Skeletal muscle tissue (tissue), 4 donors: ENCODE results near the gene PARP3. TPM values are rescaled to one million over a fixed set of nuclear protein-coding genes. Genes with fewer than 3 reads are reported as not detected.

Source experiments
- H3K27ac ChIP-seq: one replicate; pipeline ENCODE4 v1.7.0; 2013; ENCODE audit warnings: mild to moderate bottlenecking, low read depth, low read length, inconsistent platforms
- H3K27me3 ChIP-seq, 3 donors: one replicate each; pipeline ENCODE4 v1.7.0; 2013; ENCODE audit warnings: low read length in 3 of 3; ENCODE audit not compliant: control insufficient read depth in 3 of 3, insufficient read depth in 3 of 3
- H3K36me3 ChIP-seq, 3 donors: one replicate each; pipeline ENCODE4 v1.7.0; 2013; ENCODE audit warnings: low read length in 3 of 3; ENCODE audit not compliant: control insufficient read depth in 3 of 3, insufficient read depth in 3 of 3
- H3K4me1 ChIP-seq, 3 donors: one replicate each; pipeline ENCODE4 v1.7.0; 2013; ENCODE audit warnings: low read length in 3 of 3, mild to moderate bottlenecking in 3 of 3; ENCODE audit not compliant: control insufficient read depth in 3 of 3, insufficient read depth in 3 of 3
- H3K4me3 ChIP-seq, 3 donors: one replicate each; pipeline ENCODE4 v1.7.0; 2013; ENCODE audit warnings: low read length in 3 of 3
- H3K9ac ChIP-seq, 3 donors: one replicate each; pipeline ENCODE4 v1.7.0; 2013; ENCODE audit warnings: low read length in 3 of 3, mild to moderate bottlenecking in 3 of 3, moderate library complexity in 2 of 3, low read depth in 1 of 3
- H3K9me3 ChIP-seq, 3 donors: one replicate each; pipeline ENCODE4 v1.7.0; 2013; ENCODE audit warnings: low read length in 3 of 3; ENCODE audit not compliant: control insufficient read depth in 3 of 3
- total RNA-seq: library from RNA; depleted of rRNA; stranded (reverse); fragments of >200 nt; gene quantifications from one replicate; pipeline ENCODE4 v1.2.3, GENCODE V29; 2014
- donor health status: Osteomylitis.

Gene PARP3
- total RNA-seq, 1 donor from 2014 or later, result 6.3 TPM

DNA sequence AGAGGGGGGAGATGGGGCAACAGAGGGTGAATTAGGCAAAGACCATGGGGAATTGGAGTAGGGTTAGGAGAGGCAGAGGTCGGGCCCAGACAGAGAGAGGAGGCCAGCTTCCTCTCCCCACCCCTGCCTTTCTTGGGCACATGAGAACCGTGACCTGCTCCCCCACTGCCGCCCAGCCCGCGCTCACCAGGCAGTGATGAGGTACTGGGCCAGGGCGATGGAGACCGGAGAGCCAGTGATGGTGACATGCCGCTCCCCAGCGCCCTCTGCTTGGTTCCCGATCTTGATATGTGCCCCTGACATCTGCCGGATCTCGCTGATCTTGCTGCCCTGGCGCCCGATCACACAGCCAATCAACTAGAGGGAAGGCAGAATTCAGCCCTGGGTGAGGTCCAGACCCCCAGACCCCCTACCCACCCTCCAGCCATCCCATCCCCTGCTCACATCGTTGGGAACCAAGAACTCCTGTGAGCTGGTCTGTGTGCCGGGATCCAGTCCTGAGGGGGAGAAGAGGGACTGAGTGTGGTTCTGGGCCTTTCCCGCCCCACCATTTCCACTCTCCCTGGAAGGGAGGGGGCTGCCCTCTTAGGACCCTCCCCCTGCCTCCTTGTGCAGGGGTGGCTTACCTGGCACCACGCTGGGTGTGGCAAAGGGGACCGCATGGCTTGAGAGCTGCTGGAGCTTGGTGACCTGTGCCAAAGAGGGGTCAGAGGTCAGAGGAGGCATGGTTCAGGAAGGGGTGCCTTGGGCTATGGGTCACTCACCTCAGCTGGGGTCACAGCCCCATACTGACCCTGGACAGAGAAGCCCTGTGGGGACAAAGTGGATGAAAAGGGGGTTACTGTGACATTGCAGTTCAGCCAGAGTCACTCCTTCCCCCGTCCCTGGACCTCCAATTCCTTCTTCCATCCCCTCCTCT is 16.7 kb downstream of the PARP3 start:
- Histone ChIP-seq H3K27me3 (no peaks in the 10 kb centered on the region), H3K9me3 (no peaks in the 10 kb centered on the region), H3K36me3 (peaks cover 17 to 37% (median 23%) of the 10 kb centered on the region in 3 donors), H3K9ac (no peak overlapping the region), H3K27ac (no peak overlapping the region), H3K4me1 (peaks cover 33 to 47% (median 43%) of the 10 kb centered on the region in 3 donors), H3K4me3 (no peak overlapping the region)

DNA sequence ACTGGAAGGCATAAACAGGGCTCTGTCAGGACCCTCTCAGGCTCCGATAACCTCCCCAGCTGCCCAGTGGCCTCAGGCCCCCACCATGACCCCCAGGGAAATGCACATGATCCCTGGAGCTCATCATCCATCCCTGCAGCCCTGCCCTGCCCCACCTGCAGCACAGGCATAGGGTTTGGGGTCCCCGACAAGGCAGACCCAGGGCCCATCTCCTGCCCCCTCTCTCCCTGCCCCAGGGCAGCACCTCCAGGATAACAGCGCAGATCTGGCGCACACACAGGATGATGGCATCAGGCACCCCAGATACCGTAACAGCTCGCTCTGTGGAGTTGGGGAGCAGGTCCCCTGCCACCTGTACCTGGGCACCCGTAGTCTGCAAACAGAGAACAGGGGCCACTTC is 17.5 kb downstream of the PARP3 start:
- no peak overlapping the region for H3K4me3 ChIP-seq
- peaks cover 37 to 54% (median 51%) of the 10 kb centered on the region in 3 donors for H3K4me1 ChIP-seq
- no peaks in the 10 kb centered on the region for H3K9me3 ChIP-seq
- no peaks in the 10 kb centered on the region for H3K27me3 ChIP-seq
- peaks cover 17 to 37% (median 23%) of the 10 kb centered on the region in 3 donors for H3K36me3 ChIP-seq
- no peak overlapping the region for H3K9ac ChIP-seq
- H3K27ac ChIP-seq, result no peak overlapping the region

DNA sequence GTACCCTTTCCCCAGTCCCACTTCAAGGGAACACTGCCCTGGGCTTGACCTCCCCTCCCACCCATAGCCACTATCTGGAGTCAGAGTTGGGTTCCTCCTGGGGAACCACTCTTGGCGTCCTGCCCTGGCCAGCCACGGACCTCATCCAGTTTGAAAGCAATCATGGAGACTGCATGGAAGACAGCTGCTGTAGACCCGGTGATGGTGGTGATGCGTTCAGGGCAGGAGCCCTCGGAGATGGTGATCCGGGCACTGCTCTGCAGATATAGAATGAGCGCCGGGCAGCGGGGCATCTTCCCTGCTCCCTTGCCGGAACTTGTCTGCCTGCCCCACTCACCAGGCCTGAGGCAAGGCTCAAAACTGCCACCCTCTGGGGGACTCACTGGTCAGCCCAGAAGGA is 18.2 kb downstream of the PARP3 start:
- peaks cover 39 to 58% (median 53%) of the 10 kb centered on the region in 3 donors for H3K4me1 ChIP-seq
- H3K36me3 ChIP-seq, result peaks cover 17 to 37% (median 23%) of the 10 kb centered on the region in 3 donors
- H3K9ac ChIP-seq, result no peak overlapping the region
- H3K27ac ChIP-seq, result no peak overlapping the region
- H3K27me3 ChIP-seq, result no peaks in the 10 kb centered on the region
- no peaks in the 10 kb centered on the region for H3K9me3 ChIP-seq
- no peak overlapping the region for H3K4me3 ChIP-seq

DNA sequence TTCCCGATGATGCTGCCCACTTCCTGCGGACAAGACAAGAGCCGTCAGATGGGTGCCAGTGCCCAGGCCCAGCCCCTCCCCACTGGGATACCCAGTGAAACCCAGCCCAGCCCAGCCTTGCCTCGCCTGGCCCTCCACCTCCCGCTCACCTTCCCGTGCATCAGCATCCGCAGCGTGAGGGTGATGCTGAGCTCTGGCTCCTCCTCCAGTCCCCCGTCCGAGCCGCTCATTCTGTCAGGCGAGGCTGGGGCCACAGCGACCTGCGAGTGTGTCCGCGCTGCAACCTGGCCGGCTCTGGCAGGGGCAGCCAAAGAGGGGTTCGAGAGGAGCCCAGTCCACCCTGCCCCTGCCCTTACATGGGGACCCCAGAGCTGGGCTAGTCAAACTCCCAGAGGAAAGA is 18.8 kb downstream of the PARP3 start:
- Histone ChIP-seq H3K4me1 (peaks cover 42 to 60% (median 56%) of the 10 kb centered on the region in 3 donors), H3K27ac (no peak overlapping the region)

DNA sequence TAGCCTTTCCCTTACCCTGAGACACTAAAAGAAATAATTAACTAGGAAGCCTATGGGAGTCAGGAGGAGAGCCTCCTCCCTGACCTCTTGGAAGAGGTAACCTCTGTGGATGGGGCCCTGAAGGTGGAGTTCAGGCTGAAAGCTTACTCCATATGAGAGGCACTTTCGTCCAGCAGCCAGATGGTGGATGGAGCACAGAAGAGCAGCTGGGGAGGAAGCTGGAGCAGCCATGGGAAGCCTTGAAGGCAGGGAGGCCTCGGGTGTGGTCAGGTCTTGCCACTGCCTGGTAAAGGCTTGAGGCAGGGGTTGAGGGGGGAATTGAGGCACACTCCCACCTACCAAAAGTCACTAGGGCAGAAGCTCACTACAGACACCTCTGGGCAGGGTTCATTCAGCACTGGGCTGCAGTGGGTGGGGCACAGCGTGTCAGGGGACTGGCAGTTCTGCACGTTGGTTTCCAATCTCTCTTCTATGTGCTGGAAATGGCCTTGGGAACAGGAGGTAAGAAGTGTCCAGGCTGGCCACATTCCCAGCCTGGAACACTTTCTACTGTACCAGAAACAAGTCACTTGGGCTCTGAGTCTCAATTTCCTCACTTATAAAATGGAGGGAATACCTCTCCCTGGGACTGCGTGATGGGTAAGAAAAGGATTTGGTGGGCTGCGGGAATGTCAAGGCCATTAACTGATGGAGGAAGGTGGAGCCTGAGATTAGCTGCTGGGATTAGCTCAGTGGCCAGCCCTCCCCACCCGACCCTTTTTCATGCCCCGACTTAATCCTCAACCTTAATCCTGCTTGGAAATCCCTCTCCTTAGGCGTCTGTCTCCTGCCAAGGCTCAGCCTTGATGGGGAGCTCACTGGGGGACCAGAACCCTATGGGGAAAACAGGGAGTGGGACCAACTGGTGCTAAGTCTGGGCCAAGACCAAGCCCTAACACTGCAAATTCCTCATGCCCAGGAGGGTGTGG is 19.7 kb downstream of the PARP3 start:
- H3K9me3 ChIP-seq, result no peaks in the 10 kb centered on the region
- H3K36me3 ChIP-seq, result peaks cover 17 to 37% (median 23%) of the 10 kb centered on the region in 3 donors
- no peak overlapping the region for H3K27ac ChIP-seq
- H3K4me3 ChIP-seq, result no peak overlapping the region
- H3K4me1 ChIP-seq, result peaks cover 46 to 60% (median 57%) of the 10 kb centered on the region in 3 donors
- no peaks in the 10 kb centered on the region for H3K27me3 ChIP-seq
- H3K9ac ChIP-seq, result peak overlapping the region in 2 of 3 donors; percentile 61 to 98

More for the DNA sequence above, 18.8 kb downstream of the PARP3 start:
- Histone ChIP-seq H3K9me3 (no peaks in the 10 kb centered on the region), H3K36me3 (peaks cover 17 to 37% (median 23%) of the 10 kb centered on the region in 3 donors), H3K9ac (peak overlapping the region in 1 of 3 donors; percentile 64), H3K27me3 (no peaks in the 10 kb centered on the region), H3K4me3 (no peak overlapping the region)

DNA sequence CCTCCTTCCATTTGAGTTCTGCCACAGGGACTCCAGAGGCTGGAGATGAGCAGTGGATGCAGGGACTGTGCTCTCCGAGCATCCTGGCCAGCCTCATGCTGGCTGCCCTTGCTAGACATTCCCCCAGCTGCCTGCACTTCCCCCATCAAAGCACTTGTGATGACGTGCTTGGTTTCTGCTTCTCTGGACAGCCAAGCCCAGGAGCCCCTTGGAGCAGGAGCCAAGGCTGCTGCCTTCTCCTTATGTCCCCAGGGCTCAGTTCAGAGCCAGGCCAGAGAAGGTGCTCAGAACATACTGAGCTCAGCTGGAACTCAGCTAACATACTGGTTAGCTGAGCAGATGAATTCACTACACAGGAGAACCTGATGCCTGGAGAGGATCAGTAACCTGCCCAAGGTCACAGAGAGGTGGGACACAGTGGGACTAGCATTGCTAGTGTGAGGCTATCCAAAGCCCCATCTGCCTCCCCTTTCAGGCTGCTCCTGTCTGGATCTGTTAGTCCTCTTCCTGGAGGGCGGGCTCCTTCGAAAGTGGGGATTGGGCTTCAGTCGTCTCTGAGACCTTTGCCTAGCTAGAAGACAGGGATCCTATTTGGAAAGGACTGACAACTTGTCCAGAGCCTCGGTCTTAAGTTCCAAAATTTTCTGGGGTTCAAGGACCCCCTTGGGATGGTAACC is 20.8 kb downstream of the PARP3 start:
- Histone ChIP-seq H3K4me1 (peaks cover 49 to 61% (median 61%) of the 10 kb centered on the region in 3 donors), H3K4me3 (peak overlapping the region in 1 of 3 donors; percentile 29), H3K36me3 (peaks cover 16 to 28% (median 20%) of the 10 kb centered on the region in 3 donors), H3K9ac (peak overlapping the region in 2 of 3 donors; percentile 61 to 98), H3K27me3 (no peaks in the 10 kb centered on the region), H3K27ac (peak overlapping the region; percentile 86), H3K9me3 (no peaks in the 10 kb centered on the region)

DNA sequence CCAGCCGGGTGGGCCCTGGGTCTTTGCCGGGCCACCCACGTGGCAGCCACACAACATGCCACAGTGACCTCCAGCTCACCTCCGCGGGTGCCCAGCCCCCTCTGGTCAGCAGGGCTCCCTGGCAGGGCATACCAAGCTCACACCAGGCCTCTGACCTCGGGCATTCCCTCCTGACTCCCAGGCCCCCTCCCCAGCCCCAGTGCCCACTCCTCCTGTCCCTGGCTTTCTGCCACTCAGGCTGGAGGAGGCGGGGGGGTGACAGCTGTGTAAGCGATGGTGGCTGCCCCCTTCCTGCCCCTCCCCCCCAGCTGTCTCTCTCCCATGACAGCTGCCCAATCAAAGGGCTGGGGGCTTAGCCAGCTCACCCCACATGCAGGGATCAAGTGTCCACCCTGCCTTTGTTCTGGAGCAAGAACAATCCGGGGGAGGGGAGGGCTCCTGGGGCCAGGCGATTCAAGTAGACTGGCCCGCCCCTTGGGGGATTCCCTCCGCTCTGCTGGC is 21.8 kb downstream of the PARP3 start:
- no peaks in the 10 kb centered on the region for H3K9me3 ChIP-seq
- peak overlapping the region in 2 of 3 donors; percentile 23 to 98 for H3K9ac ChIP-seq
- peak overlapping the region in 1 of 3 donors; percentile 35 for H3K4me3 ChIP-seq
- peaks cover 9 to 21% (median 15%) of the 10 kb centered on the region in 3 donors for H3K36me3 ChIP-seq
- peaks cover 55 to 69% (median 68%) of the 10 kb centered on the region in 3 donors for H3K4me1 ChIP-seq
- peak overlapping the region; percentile 86 for H3K27ac ChIP-seq
- H3K27me3 ChIP-seq, result no peaks in the 10 kb centered on the region

DNA sequence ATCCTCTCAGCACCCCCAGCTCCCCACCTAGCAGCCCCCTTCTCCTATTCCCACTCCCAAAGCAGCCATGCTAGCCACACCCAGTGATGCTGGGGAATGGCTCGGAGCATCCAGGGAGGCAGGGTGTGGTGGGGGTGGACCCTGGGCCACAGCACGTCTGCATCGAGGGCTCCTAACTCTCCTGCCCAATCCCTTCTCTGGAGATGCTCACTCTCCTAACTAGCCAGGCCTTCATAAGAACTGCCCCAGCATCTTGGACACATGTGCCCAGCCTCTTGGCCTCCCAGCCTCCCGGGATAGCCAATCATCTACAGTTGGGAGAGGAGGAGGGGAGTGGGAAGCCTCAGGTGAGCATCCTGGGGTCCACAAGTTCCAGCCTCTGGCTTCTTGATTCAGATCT is 22.4 kb downstream of the PARP3 start:
- peaks cover 9 to 16% (median 11%) of the 10 kb centered on the region in 3 donors for H3K36me3 ChIP-seq
- H3K4me1 ChIP-seq, result peaks cover 60 to 75% (median 72%) of the 10 kb centered on the region in 3 donors
- peak overlapping the region in 1 of 3 donors; percentile 98 for H3K9ac ChIP-seq
- peak overlapping the region in 1 of 3 donors; percentile 35 for H3K4me3 ChIP-seq
- H3K27ac ChIP-seq, result peak overlapping the region; percentile 86
- no peaks in the 10 kb centered on the region for H3K27me3 ChIP-seq
- H3K9me3 ChIP-seq, result no peaks in the 10 kb centered on the region

DNA sequence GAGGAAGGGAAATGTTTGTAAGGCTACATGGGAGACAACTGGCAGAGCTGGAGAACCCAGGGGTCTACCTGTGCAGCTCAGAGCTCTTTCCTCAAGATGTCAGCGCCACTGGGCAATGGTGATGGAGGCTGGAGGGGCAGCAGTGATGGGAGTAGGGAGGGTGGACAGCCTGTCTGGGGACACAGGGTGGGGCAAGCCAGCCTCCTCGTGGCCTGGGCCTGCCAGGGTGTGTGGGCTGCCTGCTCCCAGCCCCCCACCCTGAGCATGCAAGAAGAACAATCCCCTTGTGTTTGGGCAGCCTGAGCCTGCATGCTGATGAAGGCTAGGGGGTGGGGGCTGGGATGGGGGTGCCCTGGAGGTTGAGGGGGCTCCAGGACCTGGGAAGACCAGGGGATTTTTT is 23.9 kb downstream of the PARP3 start:
- H3K27ac ChIP-seq, result peak overlapping the region; percentile 80
- H3K4me1 ChIP-seq, result peaks cover 74 to 90% (median 87%) of the 10 kb centered on the region in 3 donors

More for the DNA sequence above, 23.9 kb downstream of the PARP3 start:
- peak overlapping the region in 2 of 3 donors; percentile 74 to 97 for H3K4me3 ChIP-seq
- peaks cover 1 to 3% (median 2%) of the 10 kb centered on the region in 3 donors for H3K36me3 ChIP-seq
- H3K27me3 ChIP-seq, result no peaks in the 10 kb centered on the region
- peak overlapping the region in 2 of 3 donors; percentile 81 to 98 for H3K9ac ChIP-seq
- no peaks in the 10 kb centered on the region for H3K9me3 ChIP-seq
